HCT116 (cell line): ENCODE measurements around the gene FFAR3. TPM values are rescaled to one million over a fixed set of nuclear protein-coding genes. Genes with fewer than 3 reads are reported as not detected.

Experiments used
- ATAC-seq: fragments of 200-7000 bp; cut with Tn5 transposase; 2 replicates; pipeline ENCODE4 v1.9.1; 2020; ENCODE audit warnings: mild to moderate bottlenecking, moderate library complexity
- BruUV-seq: library from RNA; stranded (reverse); fragments of 400-500 nt; replicated peaks from 2 replicates; lab custom pipeline; 2021; lab: Mats Ljungman, UMichigan
- CTCF ChIA-PET: fragments of 300-600 bp; sonication (Branson Sonifier 250); formaldehyde crosslinking; loops from one replicate; lab custom pipeline; 2021; ENCODE audit warnings: antibody characterized with exemption; lab: Charles Lee
- POLR2A ChIA-PET: fragments of 300-600, 350-600 bp; sonication (Branson Sonifier 250); formaldehyde crosslinking; loops from one replicate; lab custom pipeline; 2021; ENCODE audit warnings: antibody characterized with exemption; lab: Charles Lee
- RAD21 ChIA-PET, 2 experiments: fragments of 300-600 bp; sonication (Branson Sonifier 250); formaldehyde crosslinking; loops; one replicate each; lab custom pipeline; 2023; ENCODE audit warnings: low total read pairs in 2 of 2; ENCODE audit not compliant: uncharacterized antibody in 2 of 2, unreplicated experiment in 2 of 2, low non-redundant PET in 1 of 2; lab: Charles Lee
- DNase-seq: peaks from one replicate; pipeline ENCODE4 v3.0.0-alpha.2; 2010; ENCODE audit warnings: low read depth, low spot score
- H2AFZ ChIP-seq: fragments of 200-600 bp; shearing (Covaris generic), sonication (generic); 2 replicates; pipeline ENCODE4 v1.6.1; 2017; ENCODE audit warnings: low read depth, mixed run types, mixed read lengths, antibody characterized with exemption, low read length; ENCODE audit not compliant: poor library complexity, severe bottlenecking
- H3K27ac ChIP-seq: 2 replicates; pipeline ENCODE4 v1.5.1; 2012; ENCODE audit warnings: low read depth, low read length
- H3K27me3 ChIP-seq: fragments of 200-600 bp; sonication (generic); 2 replicates; pipeline ENCODE4 v1.6.1; 2016; ENCODE audit warnings: mixed run types, low read length, mixed read lengths; ENCODE audit not compliant: insufficient read depth
- H3K36me3 ChIP-seq, 2 experiments: fragments of 200-500 bp in 1 of 2; fragments of 200-600 bp in 1 of 2; sonication (Bioruptor generic) in 1 of 2; sonication (generic) in 1 of 2; 2 replicates each; pipeline versions ENCODE4 v1.5.1 to v1.6.1; 2014 to 2016; ENCODE audit warnings: low read length in 2 of 2, inconsistent platforms in 1 of 2, mixed read lengths in 1 of 2, mixed run types in 1 of 2; ENCODE audit not compliant: insufficient read depth in 2 of 2, control insufficient read depth in 1 of 2
- H3K4me1 ChIP-seq, 2 experiments: fragments of 200-600 bp in 1 of 2; sonication (generic) in 1 of 2; 2 replicates each; pipeline versions ENCODE4 v1.5.1 to v1.6.1; 2012 to 2017; ENCODE audit warnings: low read length in 2 of 2, inconsistent platforms in 1 of 2, mild to moderate bottlenecking in 1 of 2, mixed read lengths in 1 of 2, mixed run types in 1 of 2, moderate library complexity in 1 of 2; ENCODE audit not compliant: insufficient read depth in 2 of 2, control insufficient read depth in 1 of 2
- H3K4me2 ChIP-seq: fragments of 200-600 bp; sonication (generic); 2 replicates; pipeline ENCODE4 v1.6.1; 2017; ENCODE audit warnings: mixed run types, low read length, mixed read lengths
- H3K4me3 ChIP-seq, 2 experiments: fragments of 200-600 bp in 1 of 2; sonication (generic) in 1 of 2; replicated peaks in 1 of 2; 2 replicates each; pipeline ENCODE4 v1.5.1; 2011 to 2016; ENCODE audit warnings: low read length in 2 of 2, control low read depth in 1 of 2, low read depth in 1 of 2, mild to moderate bottlenecking in 1 of 2, mixed read lengths in 1 of 2, mixed run types in 1 of 2
- H3K79me2 ChIP-seq: fragments of 200-600 bp; sonication (generic); 2 replicates; pipeline ENCODE4 v1.6.1; 2017; ENCODE audit warnings: mild to moderate bottlenecking, mixed run types, low read length, moderate library complexity, mixed read lengths; ENCODE audit not compliant: insufficient read depth
- H3K9ac ChIP-seq: fragments of 200-600 bp; sonication (generic); 2 replicates; pipeline ENCODE4 v1.6.1; 2016; ENCODE audit warnings: low read length, mixed read lengths
- H3K9me2 ChIP-seq: fragments of 200-600 bp; sonication (generic), shearing (Covaris generic); 2 replicates; pipeline ENCODE4 v1.6.1; 2017; ENCODE audit warnings: mixed run types, mild to moderate bottlenecking, moderate library complexity; ENCODE audit not compliant: insufficient read depth
- H3K9me3 ChIP-seq, 2 experiments: fragments of 200-500 bp in 1 of 2; fragments of 200-600 bp in 1 of 2; sonication (Bioruptor generic) in 1 of 2; sonication (generic) in 1 of 2; 2 replicates each; pipeline ENCODE4 v1.6.1; 2014 to 2017; ENCODE audit warnings: low read length in 2 of 2, mixed read lengths in 2 of 2, inconsistent platforms in 1 of 2, low read depth in 1 of 2, mild to moderate bottlenecking in 1 of 2, mixed run types in 1 of 2, moderate library complexity in 1 of 2; ENCODE audit not compliant: control insufficient read depth in 1 of 2, insufficient read depth in 1 of 2
- H4K20me1 ChIP-seq: fragments of 200-600 bp; sonication (generic), shearing (Covaris generic); 2 replicates; pipeline ENCODE4 v1.6.1; 2017; ENCODE audit warnings: mixed run types, mild to moderate bottlenecking, moderate library complexity; ENCODE audit not compliant: insufficient read depth
- CBX3 ChIP-seq: IDR thresholded peaks from 2 replicates; pipeline ENCODE4 v1.6.1; 2012; ENCODE audit warnings: low read depth
- EGR1 ChIP-seq: IDR thresholded peaks from 2 replicates; pipeline ENCODE4 v1.6.1; 2012; ENCODE audit warnings: low read depth
- EZH2phosphoT487 ChIP-seq: fragments of 200-600 bp; IDR thresholded peaks from 2 replicates; pipeline ENCODE4 v1.6.1; 2018; ENCODE audit warnings: antibody characterized with exemption, borderline replicate concordance
- FOSL1 ChIP-seq: IDR thresholded peaks from 2 replicates; pipeline ENCODE4 v1.6.1; 2012; ENCODE audit warnings: low read depth
- JUND ChIP-seq: IDR thresholded peaks from 2 replicates; pipeline ENCODE4 v1.6.1; 2012
- POLR2A ChIP-seq: IDR thresholded peaks from 2 replicates; pipeline ENCODE4 v1.7.0; 2011; ENCODE audit warnings: borderline replicate concordance; ENCODE audit not compliant: insufficient read depth, insufficient read length; ENCODE audit errors: extremely low read depth
- RAD21 ChIP-seq: IDR thresholded peaks from 2 replicates; pipeline ENCODE4 v1.6.1; 2012; ENCODE audit warnings: low read depth, mild to moderate bottlenecking
- SIN3A ChIP-seq: IDR thresholded peaks from 2 replicates; pipeline ENCODE4 v1.6.1; 2012; ENCODE audit warnings: low read depth
- SP1 ChIP-seq: IDR thresholded peaks from 2 replicates; pipeline ENCODE4 v1.6.1; 2012; ENCODE audit warnings: low read depth
- SRF ChIP-seq: IDR thresholded peaks from 2 replicates; pipeline ENCODE4 v1.6.1; 2012; ENCODE audit warnings: low read depth
- TCF7L2 ChIP-seq: IDR thresholded peaks from 2 replicates; pipeline ENCODE4 v1.7.0; 2011; ENCODE audit warnings: borderline replicate concordance, inconsistent platforms; ENCODE audit not compliant: insufficient read depth, insufficient read length; ENCODE audit errors: extremely low read depth
- ZFX ChIP-seq: fragments of 450-650 bp; IDR thresholded peaks from 2 replicates; pipeline ENCODE4 v1.6.1; 2017
- intact Hi-C: fragments of 100-400 bp; cut with micrococcal nuclease; formaldehyde crosslinking; loops from 2 replicates; pipeline ENCODE4 v1.10.0; 2022
- total RNA-seq: library from RNA; stranded (reverse); gene quantifications from one replicate; pipeline ENCODE4 v1.2.1, GENCODE V29; 2021; ENCODE audit not compliant: unreplicated experiment
- TF ChIP-seq, protein P1 (sequence below): IDR thresholded peaks from 2 replicates; pipeline ENCODE4 v1.6.1; 2012
- TF ChIP-seq, protein P2 (sequence below): IDR thresholded peaks from 2 replicates; pipeline ENCODE4 v1.6.1; 2011; ENCODE audit warnings: mild to moderate bottlenecking, low read length, moderate library complexity; ENCODE audit not compliant: insufficient replicate concordance; ENCODE audit errors: extremely low read depth
- TF ChIP-seq, protein P3 (sequence below): IDR thresholded peaks from 2 replicates; pipeline ENCODE4 v1.6.1; 2012; ENCODE audit warnings: low read depth

Gene FFAR3
- total RNA-seq, 1 experiment from 2014 or later, result not detected

DNA sequence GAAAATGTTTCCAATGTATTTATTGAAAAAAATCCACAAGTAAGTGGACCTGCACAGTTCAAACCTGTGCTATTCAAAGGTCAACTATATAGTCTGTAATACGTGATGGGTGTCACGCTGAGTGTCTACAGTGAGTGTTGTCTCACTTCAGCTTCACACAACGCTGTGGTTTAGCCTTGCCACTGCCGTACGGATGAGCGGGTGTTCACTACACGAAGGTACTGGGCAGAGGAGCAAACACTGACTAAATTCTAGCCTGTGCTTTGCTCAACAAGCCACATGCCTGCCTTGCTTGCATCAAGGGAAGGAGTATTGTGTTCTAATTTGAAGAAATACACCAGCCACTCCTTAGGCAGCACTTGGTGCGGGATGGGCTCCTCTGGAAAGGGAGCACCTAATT lies 3.4 kb upstream of the FFAR3 start:
- no peak for DNase-seq
- no peak overlapping the region for H3K4me3 ChIP-seq
- no peak overlapping the region for H3K9ac ChIP-seq
- no peak overlapping the region for H3K27ac ChIP-seq
- H3K27me3 ChIP-seq, result peaks cover 4% of the 10 kb centered on the region; the same call in 1 of the 2 replicates
- H3K79me2 ChIP-seq, result no peaks in the 10 kb centered on the region
- ATAC-seq, result no peak
- H4K20me1 ChIP-seq, result no peaks in the 10 kb centered on the region
- no peaks in the 10 kb centered on the region for H3K9me3 ChIP-seq
- no peak for TF ChIP-seq EZH2phosphoT487
- TF ChIP-seq SP1, result no peak
- no peak for TF ChIP-seq EGR1
- TF ChIP-seq ZFX, result no peak
- TF ChIP-seq POLR2A, result no peak
- TF ChIP-seq TCF7L2, result no peak
- no peak for TF ChIP-seq SRF
- no peak for TF ChIP-seq CBX3
- TF ChIP-seq, protein P1, sequence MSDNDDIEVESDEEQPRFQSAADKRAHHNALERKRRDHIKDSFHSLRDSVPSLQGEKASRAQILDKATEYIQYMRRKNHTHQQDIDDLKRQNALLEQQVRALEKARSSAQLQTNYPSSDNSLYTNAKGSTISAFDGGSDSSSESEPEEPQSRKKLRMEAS, result no peak
- no peak for TF ChIP-seq JUND
- TF ChIP-seq, protein P2, sequence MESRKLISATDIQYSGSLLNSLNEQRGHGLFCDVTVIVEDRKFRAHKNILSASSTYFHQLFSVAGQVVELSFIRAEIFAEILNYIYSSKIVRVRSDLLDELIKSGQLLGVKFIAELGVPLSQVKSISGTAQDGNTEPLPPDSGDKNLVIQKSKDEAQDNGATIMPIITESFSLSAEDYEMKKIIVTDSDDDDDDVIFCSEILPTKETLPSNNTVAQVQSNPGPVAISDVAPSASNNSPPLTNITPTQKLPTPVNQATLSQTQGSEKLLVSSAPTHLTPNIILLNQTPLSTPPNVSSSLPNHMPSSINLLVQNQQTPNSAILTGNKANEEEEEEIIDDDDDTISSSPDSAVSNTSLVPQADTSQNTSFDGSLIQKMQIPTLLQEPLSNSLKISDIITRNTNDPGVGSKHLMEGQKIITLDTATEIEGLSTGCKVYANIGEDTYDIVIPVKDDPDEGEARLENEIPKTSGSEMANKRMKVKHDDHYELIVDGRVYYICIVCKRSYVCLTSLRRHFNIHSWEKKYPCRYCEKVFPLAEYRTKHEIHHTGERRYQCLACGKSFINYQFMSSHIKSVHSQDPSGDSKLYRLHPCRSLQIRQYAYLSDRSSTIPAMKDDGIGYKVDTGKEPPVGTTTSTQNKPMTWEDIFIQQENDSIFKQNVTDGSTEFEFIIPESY, result no peak
- no peak for TF ChIP-seq FOSL1
- TF ChIP-seq, protein P3, sequence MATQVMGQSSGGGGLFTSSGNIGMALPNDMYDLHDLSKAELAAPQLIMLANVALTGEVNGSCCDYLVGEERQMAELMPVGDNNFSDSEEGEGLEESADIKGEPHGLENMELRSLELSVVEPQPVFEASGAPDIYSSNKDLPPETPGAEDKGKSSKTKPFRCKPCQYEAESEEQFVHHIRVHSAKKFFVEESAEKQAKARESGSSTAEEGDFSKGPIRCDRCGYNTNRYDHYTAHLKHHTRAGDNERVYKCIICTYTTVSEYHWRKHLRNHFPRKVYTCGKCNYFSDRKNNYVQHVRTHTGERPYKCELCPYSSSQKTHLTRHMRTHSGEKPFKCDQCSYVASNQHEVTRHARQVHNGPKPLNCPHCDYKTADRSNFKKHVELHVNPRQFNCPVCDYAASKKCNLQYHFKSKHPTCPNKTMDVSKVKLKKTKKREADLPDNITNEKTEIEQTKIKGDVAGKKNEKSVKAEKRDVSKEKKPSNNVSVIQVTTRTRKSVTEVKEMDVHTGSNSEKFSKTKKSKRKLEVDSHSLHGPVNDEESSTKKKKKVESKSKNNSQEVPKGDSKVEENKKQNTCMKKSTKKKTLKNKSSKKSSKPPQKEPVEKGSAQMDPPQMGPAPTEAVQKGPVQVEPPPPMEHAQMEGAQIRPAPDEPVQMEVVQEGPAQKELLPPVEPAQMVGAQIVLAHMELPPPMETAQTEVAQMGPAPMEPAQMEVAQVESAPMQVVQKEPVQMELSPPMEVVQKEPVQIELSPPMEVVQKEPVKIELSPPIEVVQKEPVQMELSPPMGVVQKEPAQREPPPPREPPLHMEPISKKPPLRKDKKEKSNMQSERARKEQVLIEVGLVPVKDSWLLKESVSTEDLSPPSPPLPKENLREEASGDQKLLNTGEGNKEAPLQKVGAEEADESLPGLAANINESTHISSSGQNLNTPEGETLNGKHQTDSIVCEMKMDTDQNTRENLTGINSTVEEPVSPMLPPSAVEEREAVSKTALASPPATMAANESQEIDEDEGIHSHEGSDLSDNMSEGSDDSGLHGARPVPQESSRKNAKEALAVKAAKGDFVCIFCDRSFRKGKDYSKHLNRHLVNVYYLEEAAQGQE, result no peak
- no peak for TF ChIP-seq SIN3A
- no peak for TF ChIP-seq RAD21
- no peaks in the 10 kb centered on the region for H3K9me2 ChIP-seq
- ChIA-PET CTCF (interaction anchor here (2.7 to 3.1 kb wide), 2 partner anchors 114 to 140 kb away, joined by 29 to 43 read pairs; no protein-coding TSS in a partner anchor), POLR2A (no interaction called here), RAD21 (interaction anchor here (1.1 to 2.7 kb wide), 2 partner anchors 114 to 140 kb away, joined by 4 to 11 read pairs; no protein-coding TSS in a partner anchor)
- H3K4me2 ChIP-seq, result no peak overlapping the region
- no peaks in the 10 kb centered on the region for H3K36me3 ChIP-seq
- no peak overlapping the region for H2AFZ ChIP-seq
- intact Hi-C loops, result loop anchor here (10.0 kb wide), 1 partner anchor 360 kb away; the partner anchor contains the start of gene KMT2B
- H3K4me1 ChIP-seq, result peaks cover 0 to 7% of the 10 kb centered on the region in 2 experiments; a peak in 1 of 4 replicates
- no TSS peak for BruUV-seq
